NCI-H446 (cell line): ENCODE data around the gene RBM22.
"Not testable (repeated sequence)": the region's sequence is repeated elsewhere in the genome, so short reads cannot be mapped to it uniquely, and the experiment has no call there.

Experiments
- DNase-seq, 2 experiments: peaks; one replicate each; lab custom pipeline; 2025; lab: John Stamatoyannopoulos, UW

RBM22 gene

DNA sequence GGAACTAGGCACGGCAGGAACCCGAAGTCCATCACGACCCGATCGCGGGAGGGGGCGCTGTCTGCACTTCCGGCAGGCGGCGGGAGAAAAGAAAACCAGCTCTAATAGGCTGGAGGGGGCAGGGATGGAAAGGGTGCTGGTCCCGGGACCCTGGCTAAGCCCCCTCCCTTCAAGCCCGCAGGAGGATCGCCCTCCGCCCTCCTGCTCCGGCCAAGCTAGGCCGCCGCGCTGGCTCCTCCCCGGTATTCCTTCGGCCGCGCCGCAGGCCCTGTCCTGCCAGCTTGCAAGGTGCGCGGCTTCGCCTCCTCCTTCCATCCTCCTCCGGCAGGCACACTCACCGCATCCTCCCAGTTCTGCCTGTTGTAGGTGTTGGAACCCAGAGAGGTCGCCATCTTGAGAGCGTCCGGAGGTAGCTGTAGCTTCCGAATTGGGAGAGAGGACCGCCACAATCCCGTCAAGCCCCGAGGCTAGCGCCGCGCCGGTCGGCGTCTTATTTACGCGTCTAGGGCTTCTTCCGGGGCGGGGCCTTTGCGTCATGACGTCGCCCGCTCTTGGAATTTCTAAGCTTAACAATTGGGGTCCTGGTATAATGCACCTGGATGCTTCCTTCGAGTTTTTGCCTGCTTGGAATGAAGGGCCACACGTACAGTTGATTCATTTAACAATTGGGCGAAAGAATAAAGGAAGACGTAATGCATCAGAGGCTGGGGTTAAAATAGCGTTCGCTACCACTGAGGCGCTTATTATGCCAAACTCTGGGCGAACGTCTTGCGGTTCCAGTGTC, at the start of gene RBM22:
RBM22 (minus strand) TSS at position 469 of the 784 bp plus-strand sequence; CDS start at position 392, 77 bp downstream.
- DNase-seq: peak; percentile 69 to 92

- no peak for DNase-seq
These were observed 49.6 kb upstream of the RBM22 start for GRCh38 chr5:150750469-150750868.

DNA sequence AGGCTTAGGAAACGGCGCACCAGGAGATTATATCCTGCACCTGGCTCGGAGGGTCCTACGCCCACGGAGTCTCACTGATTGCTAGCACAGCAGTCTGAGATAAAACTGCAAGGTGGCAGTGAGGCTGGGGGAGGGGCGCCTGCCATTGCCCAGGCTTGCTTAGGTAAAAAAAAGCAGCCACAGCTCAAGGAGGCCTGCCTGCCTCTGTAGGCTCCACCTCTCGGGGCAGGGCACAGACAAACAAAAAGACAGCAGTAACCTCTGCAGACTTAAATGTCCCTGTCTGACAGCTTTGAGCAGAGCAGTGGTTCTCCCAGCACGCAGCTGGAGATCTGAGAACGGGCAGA, 42.3 kb upstream of the RBM22 start:
- DNase-seq: not testable (repeated sequence)

DNA sequence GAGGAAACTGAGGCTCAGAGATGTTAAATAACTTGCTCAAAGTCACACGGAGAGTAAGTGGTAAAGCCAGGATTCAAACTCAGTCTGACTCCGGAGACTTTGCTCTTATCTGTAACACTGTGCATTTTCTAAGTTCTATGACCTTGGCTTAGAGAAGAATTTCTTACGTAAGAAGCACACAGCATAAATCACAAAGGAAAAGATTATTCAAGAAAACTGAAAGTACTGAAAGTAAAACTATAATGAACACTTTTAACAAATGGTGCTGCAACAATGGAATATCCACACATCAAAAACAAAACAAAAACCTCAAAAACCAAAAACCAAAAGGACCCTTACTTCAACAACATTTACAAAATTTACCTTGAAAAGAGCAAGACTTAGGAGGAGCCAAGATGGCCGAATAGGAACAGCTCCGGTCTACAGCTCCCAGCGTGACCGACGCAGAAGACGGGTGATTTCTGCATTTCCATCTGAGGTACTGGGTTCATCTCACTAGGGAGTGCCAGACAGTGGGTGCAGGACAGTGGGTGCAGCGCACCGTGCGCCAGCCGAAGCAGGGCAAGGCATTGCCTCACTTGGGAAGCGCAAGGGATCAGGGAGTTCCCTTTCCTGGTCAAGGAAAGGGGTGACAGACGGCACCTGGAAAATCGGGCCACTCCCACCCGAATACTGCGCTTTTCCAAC, 41.7 kb upstream of the RBM22 start:
- DNase-seq: not testable (repeated sequence)

- no peak for DNase-seq
These were observed 40.1 kb upstream of the RBM22 start for GRCh38 chr5:150740992-150741391.

DNA sequence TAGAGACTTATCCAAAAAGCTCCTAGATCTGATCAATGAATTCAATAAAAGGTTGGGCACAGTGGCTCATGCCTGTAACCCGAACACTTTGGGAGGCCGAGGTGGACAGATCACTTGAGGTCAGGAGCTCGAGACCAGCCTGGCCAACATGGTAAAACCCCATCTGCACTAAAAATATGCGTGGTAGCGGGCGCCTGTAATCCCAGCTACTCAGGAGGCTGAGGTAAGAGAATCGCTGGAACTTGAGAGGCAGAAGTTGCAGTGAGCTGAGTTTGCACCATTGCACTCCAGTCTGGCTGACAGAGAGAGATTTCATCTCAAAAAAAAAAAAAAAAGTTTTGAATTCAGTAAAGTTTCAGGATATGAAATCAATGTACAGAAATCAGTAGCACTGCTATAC, 38.0 kb upstream of the RBM22 start:
- no peak for DNase-seq

- DNase-seq: no peak
These were observed 33.9 kb upstream of the RBM22 start for GRCh38 chr5:150734579-150735384.

- DNase-seq: no peak
These were observed 30.9 kb upstream of the RBM22 start for GRCh38 chr5:150731669-150732242.

DNA sequence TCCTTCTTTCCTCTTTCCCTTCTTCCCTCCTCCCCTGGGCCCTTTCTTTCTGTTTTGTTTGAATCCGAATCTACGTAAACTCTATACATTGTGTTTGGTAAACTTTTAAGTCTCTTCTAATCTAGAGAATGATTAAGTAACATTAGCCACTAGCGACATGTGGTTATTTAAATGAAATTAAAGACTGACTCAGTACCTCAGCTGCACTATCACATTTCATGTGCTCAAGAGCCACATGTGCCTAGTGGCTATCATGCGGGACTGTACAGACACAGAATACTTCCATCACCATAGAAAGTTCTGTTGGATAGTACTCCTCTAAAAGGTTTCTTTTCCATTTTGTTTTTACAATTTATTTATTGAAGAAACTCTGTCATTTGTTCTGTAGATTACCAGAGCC, 29.0 kb upstream of the RBM22 start:
- DNase-seq: no peak

- DNase-seq: no peak
These were observed 23.0 kb upstream of the RBM22 start for GRCh38 chr5:150723845-150724244.

- no peak for DNase-seq
These were observed 9.3 kb upstream of the RBM22 start for GRCh38 chr5:150710165-150710564.

DNA sequence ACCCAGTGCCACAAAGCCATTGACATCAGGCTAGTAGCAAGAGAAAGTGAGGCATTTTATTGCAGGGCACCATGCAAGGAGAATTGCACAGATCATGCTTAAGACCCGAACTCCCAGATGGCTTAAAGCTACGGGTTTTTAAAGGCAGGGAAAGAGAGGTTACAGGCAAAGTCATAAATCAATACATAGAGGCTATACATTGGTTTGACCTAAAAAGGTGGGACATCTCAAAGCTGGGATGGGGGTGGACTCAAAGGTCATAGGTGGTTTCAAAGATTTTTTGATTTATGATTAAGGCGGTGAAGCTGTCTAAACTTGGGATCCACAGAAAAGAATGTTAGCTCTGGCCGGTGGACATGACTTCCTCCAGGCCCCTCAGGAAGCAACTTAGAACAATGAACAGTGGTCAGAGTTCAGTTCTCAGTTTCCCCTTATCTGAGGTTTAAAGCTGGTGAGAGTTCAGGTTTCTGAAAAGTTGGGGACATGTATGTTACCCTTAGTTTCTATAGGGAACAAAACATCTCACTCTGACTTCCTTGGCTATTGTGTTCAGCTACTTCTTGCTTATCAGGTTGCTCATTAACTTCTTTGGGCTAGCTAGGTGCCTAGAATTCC, 6.0 kb upstream of the RBM22 start:
- no peak for DNase-seq

- no peak for DNase-seq
These were observed 2.9 kb upstream of the RBM22 start for GRCh38 chr5:150703762-150704161.

DNA sequence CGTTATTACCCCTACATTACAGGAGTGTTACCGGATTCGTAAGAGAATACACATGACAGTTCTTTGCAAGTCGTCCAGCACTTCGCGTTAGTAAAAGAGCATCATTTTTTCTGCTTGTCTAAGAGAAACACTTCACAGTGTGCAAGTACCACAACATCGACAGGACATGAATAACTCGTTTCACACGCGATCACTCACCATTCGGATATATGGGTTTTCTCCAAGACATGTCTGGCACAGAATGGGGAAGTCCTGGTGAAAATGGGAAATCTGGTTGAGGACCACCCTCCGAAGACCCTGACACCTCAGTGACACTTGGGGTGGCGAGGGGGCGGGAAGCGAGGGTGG, 642 bp downstream of the RBM22 start:
- no peak for DNase-seq

DNA sequence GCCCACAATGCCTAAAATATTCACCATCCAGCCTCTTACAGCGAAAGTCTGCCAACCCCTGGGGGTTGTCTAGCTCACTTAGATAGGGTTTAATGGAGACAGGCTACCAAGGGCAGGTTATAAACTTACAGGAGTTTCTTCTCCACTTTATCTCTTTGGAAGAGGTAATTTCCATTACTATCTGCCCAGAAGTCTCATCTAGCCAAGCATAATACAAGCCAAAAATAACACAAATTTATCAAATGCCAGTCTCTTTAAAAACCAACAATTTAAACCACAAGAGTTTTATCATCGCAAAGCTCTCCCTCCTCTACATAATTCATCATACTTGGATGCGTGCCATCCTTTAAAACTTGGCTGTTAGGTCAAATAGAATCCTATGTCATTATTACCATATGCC, 6.2 kb downstream of the RBM22 start:
- DNase-seq: no peak

DNA sequence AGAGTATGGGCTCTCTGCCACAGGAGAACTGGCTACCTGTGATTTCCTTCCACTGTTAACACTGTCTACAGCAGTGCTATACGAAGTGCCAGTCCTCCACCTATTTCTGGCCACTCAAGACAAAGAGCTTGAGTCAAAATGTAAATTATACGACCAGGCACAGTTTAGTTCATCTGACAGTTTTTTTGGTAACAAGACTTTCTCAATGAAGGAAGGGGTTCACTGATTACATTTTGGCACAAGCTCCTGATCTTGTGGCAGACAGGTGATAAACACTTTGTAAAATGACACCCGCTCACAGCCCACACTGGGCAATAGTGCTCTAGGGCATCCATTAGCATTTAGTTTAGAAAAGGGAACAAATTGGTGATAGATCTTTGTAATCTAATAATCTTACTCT, 8.6 kb downstream of the RBM22 start:
- no peak for DNase-seq

- no peak for DNase-seq
These were observed 10.1 kb downstream of the RBM22 start for GRCh38 chr5:150690760-150691159.

DNA sequence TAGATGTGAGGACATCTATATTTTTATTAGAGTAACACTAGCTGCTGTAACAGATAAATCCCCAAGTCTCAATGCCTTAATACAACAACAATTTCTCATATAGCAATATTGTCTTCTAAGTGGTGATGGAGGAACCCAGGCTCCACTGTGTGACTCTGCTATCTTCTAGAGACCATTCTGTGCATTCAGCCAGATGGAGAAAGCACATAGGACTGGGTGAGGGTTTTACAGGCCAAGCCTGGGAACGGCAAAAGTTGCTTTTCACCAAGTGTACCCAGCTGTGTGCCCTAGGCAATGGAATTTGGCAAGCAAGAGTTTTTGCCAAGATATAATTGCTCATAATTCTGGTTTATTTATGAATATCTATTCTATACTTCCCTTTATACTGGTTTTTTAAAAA, 11.7 kb downstream of the RBM22 start:
- DNase-seq: no peak

GRCh38 chr5:150676578-150676977, 24.3 kb downstream of the RBM22 start:
- no peak for DNase-seq

- no peak for DNase-seq
These were observed 25.8 kb downstream of the RBM22 start for GRCh38 chr5:150675069-150675468.

GRCh38 chr5:150674341-150674821, 26.5 kb downstream of the RBM22 start:
- DNase-seq: no peak

GRCh38 chr5:150672884-150673275, 28.0 kb downstream of the RBM22 start:
- no peak for DNase-seq
